Measurements from ENCODE around the gene MACROD2.

DNA sequence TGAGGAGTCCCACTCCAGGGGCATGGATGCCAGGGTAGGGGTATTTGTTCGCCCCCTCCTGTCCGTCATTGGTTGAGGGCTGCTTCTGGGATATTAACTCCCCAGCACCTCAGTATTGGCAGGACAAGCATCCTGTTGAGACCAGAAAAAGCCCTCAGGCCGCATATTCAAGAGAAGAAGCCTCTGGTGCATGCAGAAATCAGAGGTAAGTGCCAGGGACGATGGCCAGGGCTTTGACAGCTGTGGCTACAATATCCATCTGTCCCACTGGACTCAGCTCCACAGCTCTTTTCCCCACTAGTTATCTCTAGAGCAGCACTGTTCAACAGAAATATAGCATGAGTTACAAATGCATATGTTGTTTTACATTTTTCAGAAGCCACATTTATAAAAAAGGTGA lies 1926.6 kb downstream of the MACROD2 start:
- TF ChIP-seq, protein P1, sequence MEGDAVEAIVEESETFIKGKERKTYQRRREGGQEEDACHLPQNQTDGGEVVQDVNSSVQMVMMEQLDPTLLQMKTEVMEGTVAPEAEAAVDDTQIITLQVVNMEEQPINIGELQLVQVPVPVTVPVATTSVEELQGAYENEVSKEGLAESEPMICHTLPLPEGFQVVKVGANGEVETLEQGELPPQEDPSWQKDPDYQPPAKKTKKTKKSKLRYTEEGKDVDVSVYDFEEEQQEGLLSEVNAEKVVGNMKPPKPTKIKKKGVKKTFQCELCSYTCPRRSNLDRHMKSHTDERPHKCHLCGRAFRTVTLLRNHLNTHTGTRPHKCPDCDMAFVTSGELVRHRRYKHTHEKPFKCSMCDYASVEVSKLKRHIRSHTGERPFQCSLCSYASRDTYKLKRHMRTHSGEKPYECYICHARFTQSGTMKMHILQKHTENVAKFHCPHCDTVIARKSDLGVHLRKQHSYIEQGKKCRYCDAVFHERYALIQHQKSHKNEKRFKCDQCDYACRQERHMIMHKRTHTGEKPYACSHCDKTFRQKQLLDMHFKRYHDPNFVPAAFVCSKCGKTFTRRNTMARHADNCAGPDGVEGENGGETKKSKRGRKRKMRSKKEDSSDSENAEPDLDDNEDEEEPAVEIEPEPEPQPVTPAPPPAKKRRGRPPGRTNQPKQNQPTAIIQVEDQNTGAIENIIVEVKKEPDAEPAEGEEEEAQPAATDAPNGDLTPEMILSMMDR (IDR thresholded peaks at IDR 0.05) = no peak
- no peak for TF ChIP-seq POLR2A (IDR thresholded peaks at IDR 0.05)

All from tibial nerve (tissue), 3 donors.